Measurements from ENCODE around the gene GLIS1. TPM values are rescaled to one million over a fixed set of nuclear protein-coding genes. Genes with fewer than 3 reads are reported as not detected.

Gene GLIS1
- total and polyA plus RNA-seq, 8 donors: 0.06 to 0.26 (median 0.13) TPM; not detected in 4

GRCh38 chr1:53461323-53462044 is 277.5 kb downstream of the GLIS1 start:
- ATAC-seq (no peak), DNase-seq (no peak), FAIRE-seq (no peak)
- H3K36me3 ChIP-seq: no peaks in the 10 kb centered on the region
- H3K27ac ChIP-seq: no peak overlapping the region
- H3K4me3 ChIP-seq: no peak overlapping the region
- no peaks in the 10 kb centered on the region for H3K4me1 ChIP-seq
- no peaks in the 10 kb centered on the region for H3K27me3 ChIP-seq
- WGBS, 2 donors: 78 to 84% methylated on average over 25 of the region's 25 CpGs
- H3K9me3 ChIP-seq: no peaks in the 10 kb centered on the region
- intact Hi-C loops (cut with DNase I): no loop called here
- no peak for TF ChIP-seq CTCF (IDR thresholded peaks at IDR 0.05)

- no peak for ATAC-seq
- 69 to 80% methylated on average over 29 of the region's 29 CpGs for WGBS, 2 donors
- intact Hi-C loops (cut with DNase I): no loop called here
These were observed 278.2 kb downstream of the GLIS1 start for GRCh38 chr1:53460666-53461322.

GRCh38 chr1:53460211-53460634 is 278.7 kb downstream of the GLIS1 start:
- no peak for TF ChIP-seq CTCF (IDR thresholded peaks at IDR 0.05)
- Histone ChIP-seq H3K27ac (no peak overlapping the region), H3K9me3 (no peaks in the 10 kb centered on the region), H3K4me3 (no peak overlapping the region), H3K4me1 (no peaks in the 10 kb centered on the region), H3K27me3 (no peaks in the 10 kb centered on the region), H3K36me3 (no peaks in the 10 kb centered on the region)
- 86 to 90% methylated on average over 25 of the region's 25 CpGs for WGBS, 2 donors
- FAIRE-seq: no peak
- intact Hi-C loops (cut with DNase I): no loop called here
- no peak for ATAC-seq
- no peak for DNase-seq

More at GRCh38 chr1:53460666-53461322, 278.2 kb downstream of the GLIS1 start:
- H3K36me3 ChIP-seq: no peaks in the 10 kb centered on the region
- no peak for DNase-seq
- no peak overlapping the region for H3K4me3 ChIP-seq
- TF ChIP-seq CTCF (IDR thresholded peaks at IDR 0.05): no peak
- H3K27me3 ChIP-seq: no peaks in the 10 kb centered on the region
- no peak for FAIRE-seq
- H3K4me1 ChIP-seq: no peaks in the 10 kb centered on the region
- H3K9me3 ChIP-seq: no peaks in the 10 kb centered on the region
- H3K27ac ChIP-seq: no peak overlapping the region

GRCh38 chr1:53459321-53460175 is 279.4 kb downstream of the GLIS1 start, which contains the start of gene DMRTB1:
Gene DMRTB1 (plus strand): TSS chr1:53459399. CDS start chr1:53459454, 55 bp downstream.
- H3K36me3 ChIP-seq: no peaks in the 10 kb centered on the region
- H3K4me1 ChIP-seq: no peaks in the 10 kb centered on the region
- no peaks in the 10 kb centered on the region for H3K27me3 ChIP-seq
- FAIRE-seq (no peak), ATAC-seq (no peak), DNase-seq (no peak)
- no peak for TF ChIP-seq CTCF (IDR thresholded peaks at IDR 0.05)
- H3K4me3 ChIP-seq: no peak within 1 kb of the TSS
- no peaks in the 10 kb centered on the region for H3K9me3 ChIP-seq
- 81 to 86% methylated on average over 64 to 82 of the region's 82 CpGs for WGBS, 2 donors
- no peak within 1 kb of the TSS for H3K27ac ChIP-seq
- intact Hi-C loops (cut with DNase I): no loop called here
